ENCODE data around the gene CDC42EP2. TPM values are rescaled to one million over a fixed set of nuclear protein-coding genes. Genes with fewer than 3 reads are reported as not detected.

The CDC42EP2 gene
- total RNA-seq, 1 donor from 2014 or later, result 3.6 TPM

DNA sequence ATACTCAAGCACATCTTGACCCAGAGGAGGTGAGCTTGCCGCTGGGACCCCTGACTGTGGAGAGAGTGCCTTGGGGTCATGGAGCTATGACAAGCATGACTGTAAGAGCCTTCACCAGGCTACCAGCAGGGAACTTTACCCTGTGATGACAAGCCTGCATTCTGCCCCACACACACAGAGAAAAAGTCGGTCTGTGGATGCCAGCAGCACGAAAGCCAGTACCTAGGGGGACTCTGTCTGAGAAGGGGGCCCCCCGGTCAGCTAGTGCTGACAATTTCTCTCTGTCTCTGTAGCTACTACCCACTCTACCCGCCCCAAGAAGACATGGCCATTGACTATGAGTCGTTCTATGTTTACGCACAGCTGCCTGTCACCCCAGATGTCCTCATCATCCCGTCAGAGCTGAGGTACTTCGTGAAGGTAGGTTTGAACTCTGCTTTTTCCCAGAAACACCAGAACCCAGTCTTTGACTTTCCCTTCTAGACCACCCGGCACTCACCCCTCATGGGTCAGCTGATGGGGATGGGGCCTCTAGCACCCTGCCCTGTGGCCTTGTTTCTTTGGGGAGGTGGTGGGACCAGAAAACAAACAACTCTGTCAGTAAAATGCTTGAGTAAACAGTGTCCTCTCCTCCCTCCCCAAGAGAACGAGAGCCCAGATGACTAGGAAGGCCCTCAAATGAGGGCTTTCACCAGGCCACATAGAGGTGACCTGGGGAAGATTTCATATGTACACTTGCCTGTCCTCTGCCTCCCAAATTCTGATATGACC, 18.9 kb upstream of the CDC42EP2 start:
- intact Hi-C loops (cut with DNase I), result no loop called here

GRCh38 chr11:65297026-65297672, 17.5 kb upstream of the CDC42EP2 start:
- DNase-seq (ENCODE audit: low spot score), result no peak
- intact Hi-C loops (cut with DNase I), result no loop called here

More for the DNA sequence above, 18.9 kb upstream of the CDC42EP2 start:
- DNase-seq (ENCODE audit: low spot score), result no peak

DNA sequence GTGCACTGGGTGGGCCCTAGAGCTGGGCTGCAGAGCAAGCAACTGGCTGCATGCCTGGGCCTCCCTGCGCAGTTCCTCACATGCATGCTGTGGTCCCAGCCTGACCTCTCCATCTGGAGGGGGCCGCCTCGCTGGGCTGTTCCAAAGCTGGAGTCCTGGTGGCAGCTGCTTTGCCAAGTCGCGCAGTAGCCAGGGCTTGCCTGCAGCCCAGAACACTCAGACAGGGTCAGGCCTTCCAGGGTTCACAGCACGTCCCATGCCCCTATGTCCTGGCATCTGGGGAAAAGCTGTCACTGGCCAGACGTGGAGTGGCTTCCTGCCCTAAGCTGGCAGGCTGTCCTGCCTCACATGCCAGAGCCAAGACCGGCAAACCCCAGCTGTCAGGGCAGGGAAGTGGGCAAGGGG, 16.5 kb upstream of the CDC42EP2 start:
- peak; percentile 87 for DNase-seq (ENCODE audit: low spot score)
- intact Hi-C loops (cut with DNase I), result loop anchor here (2.0 kb wide), 1 partner anchor 17 kb away; the partner anchor contains the start of gene CDC42EP2

DNA sequence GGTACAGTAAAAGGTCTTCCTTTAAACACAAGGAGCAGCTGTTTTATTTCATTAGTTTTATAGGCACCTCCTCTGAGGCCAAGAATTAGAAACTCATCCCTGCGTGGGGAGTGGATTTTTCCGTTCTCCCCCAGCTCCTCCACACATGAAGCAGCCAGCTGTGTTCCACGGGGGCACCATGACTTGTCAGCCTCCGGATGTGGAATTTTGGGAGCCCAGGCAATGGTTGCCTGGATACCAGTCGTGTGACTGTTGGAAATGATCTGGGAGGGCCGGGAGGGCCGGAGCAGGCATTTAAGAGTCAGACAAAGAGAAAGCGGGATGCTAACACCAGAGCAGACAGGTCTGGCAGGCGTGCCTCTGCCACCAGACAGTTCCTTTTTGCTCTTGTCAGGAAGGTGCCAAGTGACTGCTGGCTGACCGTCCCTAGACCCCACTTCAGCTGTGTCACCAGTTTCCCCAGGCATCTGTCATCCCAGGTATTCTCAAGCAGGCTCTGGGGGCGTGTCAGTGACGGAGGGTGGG, 15.9 kb upstream of the CDC42EP2 start:
- no peak for DNase-seq (ENCODE audit: low spot score)
- intact Hi-C loops (cut with DNase I), result loop anchor here (2.0 kb wide), 1 partner anchor 16 kb away; the partner anchor contains the start of gene CDC42EP2

DNA sequence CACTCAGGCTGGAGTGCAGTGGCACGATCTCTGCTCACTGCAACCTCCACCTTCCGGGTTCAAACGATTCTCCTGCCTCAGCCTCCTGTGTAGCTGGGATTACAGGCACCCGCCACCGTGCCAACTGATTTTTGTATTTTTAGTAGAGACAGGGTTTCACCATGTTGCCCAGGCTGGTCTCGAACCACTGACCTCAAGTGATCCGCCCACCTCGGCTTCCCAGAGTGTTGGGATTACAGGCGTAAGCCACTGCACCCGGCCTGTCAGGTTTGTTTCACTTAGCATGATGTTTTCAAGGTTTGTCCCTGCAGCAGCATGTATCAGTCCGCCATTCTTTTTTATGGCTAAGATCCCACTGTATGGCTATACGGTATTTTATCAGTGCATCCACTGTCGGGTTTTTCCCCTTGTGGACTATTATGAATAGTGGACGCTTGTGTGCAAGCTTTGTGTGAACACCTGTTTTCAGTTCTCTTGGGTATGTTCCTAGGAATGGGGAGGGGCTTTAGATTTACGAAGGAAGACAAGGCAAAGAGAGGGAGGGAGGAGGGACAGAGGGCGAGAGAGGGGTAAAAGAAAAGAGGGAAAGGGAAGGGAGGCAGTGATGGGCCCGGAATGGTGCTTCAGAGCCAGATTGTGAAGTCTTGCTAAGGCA, 13.9 kb upstream of the CDC42EP2 start:
- intact Hi-C loops (cut with DNase I), result no loop called here
- DNase-seq (ENCODE audit: low spot score), result no peak

- intact Hi-C loops (cut with DNase I), result no loop called here
These were observed 13.0 kb upstream of the CDC42EP2 start for GRCh38 chr11:65301491-65302329.

DNA sequence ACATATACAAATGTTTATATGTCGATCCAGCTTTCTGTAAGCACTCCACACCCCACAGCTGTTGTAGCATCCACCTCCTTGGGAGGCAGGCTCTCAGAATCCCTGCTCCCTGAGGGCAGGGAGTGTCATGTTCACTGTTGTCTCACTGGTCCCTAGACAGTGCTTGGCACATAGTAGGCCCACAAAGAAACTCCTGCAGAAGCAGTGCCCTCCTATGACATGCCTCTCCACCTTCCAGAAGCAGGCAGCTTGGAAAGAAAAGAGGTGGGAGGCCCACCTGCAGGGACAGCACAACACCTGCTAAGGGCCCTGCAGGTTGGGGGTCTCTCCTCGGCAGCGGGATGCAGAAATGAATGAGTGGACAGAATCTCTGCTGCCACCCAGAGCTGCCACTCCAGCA, 11.1 kb upstream of the CDC42EP2 start:
- DNase-seq (ENCODE audit: low spot score), result no peak
- intact Hi-C loops (cut with DNase I), result no loop called here

More at GRCh38 chr11:65301491-65302329, 13.0 kb upstream of the CDC42EP2 start:
- peak; percentile 80 for DNase-seq (ENCODE audit: low spot score)

- intact Hi-C loops (cut with DNase I), result no loop called here
- DNase-seq (ENCODE audit: low spot score), result no peak
These were observed 10.6 kb upstream of the CDC42EP2 start for GRCh38 chr11:65304110-65304509.

DNA sequence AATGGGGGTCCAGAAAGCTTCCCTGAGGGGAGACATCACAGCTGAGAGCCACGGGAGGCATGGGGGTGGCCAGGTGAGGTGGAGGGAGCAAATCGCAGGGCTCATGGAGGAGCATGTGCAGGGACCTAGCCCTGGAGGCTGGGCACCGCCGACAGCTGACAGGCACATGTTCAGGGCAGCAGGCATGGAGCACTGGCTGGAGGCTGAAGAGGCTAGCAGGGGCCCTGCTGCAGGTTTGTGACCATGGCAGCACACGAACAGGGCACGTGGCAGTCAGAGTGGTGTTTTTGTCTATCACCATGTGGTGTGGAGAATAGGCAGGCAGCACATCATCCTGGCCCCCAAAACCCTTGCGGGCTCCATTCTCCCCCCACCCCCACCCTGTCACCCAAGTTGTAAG, 10.1 kb upstream of the CDC42EP2 start:
- no peak for DNase-seq (ENCODE audit: low spot score)
- intact Hi-C loops (cut with DNase I), result no loop called here

GRCh38 chr11:65305501-65306268, 9.0 kb upstream of the CDC42EP2 start:
- intact Hi-C loops (cut with DNase I), result no loop called here
- DNase-seq (ENCODE audit: low spot score), result no peak

DNA sequence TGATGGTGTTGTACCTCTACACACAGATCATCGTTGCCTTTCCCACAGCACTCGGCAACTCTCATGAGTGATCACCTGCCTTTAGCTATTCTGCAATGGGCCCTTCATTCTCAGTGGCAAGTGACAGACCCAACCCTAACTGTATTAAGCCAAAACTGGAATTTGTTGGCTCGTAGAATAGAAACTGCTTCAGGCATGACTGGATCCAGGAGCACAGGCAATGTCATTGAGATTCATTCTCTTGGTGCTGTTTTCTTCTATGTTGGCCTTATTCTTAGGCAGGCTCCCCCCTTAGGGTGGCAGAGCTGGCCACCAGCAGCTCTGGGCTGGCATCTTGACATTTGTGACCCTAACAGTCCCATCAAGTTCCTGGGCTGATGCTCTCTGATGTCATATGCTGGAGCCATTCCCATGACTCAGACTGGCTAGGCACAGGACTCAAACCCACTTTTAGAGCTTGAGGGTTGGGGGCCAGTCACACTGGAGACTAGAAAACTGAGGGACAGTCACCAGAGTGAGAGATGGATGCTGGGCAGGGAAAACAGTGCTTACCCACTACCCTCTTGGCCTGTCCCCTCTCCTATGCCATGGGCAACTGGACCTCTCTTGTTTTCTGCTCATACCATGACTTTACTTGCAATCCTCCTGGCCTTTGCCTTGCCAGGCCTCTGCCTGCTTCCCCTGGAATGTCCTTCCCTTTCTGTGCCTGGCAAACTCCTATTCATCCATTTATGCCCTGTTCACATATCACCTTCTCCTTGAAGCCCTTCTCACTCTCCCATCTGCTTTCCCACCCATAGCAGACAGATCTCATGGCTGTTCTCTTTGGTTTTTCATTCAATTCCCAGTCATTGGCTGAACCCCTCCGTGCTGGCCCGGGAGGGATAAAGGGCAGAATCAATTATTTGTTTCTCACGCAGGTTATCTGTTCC, 7.1 kb upstream of the CDC42EP2 start:
- intact Hi-C loops (cut with DNase I), result no loop called here
- DNase-seq (ENCODE audit: low spot score), result no peak

GRCh38 chr11:65308281-65308891, 6.3 kb upstream of the CDC42EP2 start:
- intact Hi-C loops (cut with DNase I), result no loop called here
- DNase-seq (ENCODE audit: low spot score), result no peak

DNA sequence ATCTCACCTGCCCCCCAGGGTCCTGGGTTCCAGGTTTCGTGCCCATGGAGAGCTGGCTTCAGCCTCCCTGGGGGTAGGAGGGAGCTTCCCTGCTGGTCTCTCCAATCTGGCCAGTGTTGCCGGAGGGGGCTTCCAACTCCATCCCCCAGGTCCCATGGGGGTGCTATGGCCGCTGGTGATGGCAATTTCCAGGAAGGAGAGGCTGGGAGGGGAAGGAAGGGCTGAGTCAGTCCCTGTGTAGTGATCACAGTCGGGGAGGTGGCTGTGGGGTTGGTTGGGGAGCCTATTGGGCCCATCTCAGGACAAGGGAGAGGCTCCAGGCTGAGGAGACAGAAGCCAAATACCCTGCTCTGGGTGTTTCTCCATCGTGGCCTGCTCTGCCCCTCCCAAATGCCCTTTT, 5.7 kb upstream of the CDC42EP2 start:
- intact Hi-C loops (cut with DNase I), result no loop called here

GRCh38 chr11:65310215-65310614, 4.5 kb upstream of the CDC42EP2 start:
- intact Hi-C loops (cut with DNase I), result no loop called here
- no peak for DNase-seq (ENCODE audit: low spot score)

More for the DNA sequence above, 5.7 kb upstream of the CDC42EP2 start:
- DNase-seq (ENCODE audit: low spot score), result no peak

GRCh38 chr11:65310736-65311135, 3.9 kb upstream of the CDC42EP2 start:
- intact Hi-C loops (cut with DNase I), result no loop called here
- no peak for DNase-seq (ENCODE audit: low spot score)

DNA sequence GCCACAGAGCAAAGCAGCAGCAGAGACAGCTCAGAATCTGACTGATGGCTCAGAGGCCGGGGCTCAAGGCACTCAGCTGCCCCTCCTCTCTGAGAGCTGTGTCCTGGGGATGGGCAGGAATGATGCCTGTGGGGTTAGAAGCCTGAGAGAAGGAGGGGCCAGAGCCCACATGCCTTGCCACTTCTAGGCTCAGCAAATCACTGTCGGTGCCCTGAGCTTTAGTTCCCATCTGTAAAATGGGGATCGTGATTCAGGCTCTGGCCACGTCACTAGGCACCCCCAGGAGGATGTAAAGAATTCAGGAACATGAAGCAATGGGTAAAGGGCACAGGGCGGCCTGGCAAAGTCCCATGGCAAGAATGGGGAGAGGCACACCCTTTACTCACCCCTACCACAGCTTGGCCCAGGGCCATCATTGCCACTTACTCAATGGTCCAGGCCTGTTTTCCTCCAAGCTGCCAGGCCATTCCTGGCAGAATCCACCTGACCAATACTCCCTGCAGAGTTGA, 3.4 kb upstream of the CDC42EP2 start:
- DNase-seq (ENCODE audit: low spot score), result no peak
- intact Hi-C loops (cut with DNase I), result no loop called here

All from cardiac septum (tissue), 1 donor.